Loucy (cell line): Measurements from ENCODE around the gene LTBR.

Source experiments
- EZH2phosphoT487 ChIP-seq: fragments of 200-600 bp; IDR thresholded peaks from 2 replicates; pipeline ENCODE4 v1.6.1; 2018; ENCODE audit warnings: antibody characterized with exemption, mild to moderate bottlenecking, moderate library complexity, borderline replicate concordance
- TF ChIP-seq, protein P1 (sequence below): fragments of 200-600 bp; sonication (generic); conservative IDR thresholded peaks from 2 replicates; pipeline ENCODE4 v1.5.1; 2014; ENCODE audit warnings: mild to moderate bottlenecking, antibody characterized with exemption, low read length

- TF ChIP-seq, protein P1, sequence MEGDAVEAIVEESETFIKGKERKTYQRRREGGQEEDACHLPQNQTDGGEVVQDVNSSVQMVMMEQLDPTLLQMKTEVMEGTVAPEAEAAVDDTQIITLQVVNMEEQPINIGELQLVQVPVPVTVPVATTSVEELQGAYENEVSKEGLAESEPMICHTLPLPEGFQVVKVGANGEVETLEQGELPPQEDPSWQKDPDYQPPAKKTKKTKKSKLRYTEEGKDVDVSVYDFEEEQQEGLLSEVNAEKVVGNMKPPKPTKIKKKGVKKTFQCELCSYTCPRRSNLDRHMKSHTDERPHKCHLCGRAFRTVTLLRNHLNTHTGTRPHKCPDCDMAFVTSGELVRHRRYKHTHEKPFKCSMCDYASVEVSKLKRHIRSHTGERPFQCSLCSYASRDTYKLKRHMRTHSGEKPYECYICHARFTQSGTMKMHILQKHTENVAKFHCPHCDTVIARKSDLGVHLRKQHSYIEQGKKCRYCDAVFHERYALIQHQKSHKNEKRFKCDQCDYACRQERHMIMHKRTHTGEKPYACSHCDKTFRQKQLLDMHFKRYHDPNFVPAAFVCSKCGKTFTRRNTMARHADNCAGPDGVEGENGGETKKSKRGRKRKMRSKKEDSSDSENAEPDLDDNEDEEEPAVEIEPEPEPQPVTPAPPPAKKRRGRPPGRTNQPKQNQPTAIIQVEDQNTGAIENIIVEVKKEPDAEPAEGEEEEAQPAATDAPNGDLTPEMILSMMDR, result no peak
- TF ChIP-seq EZH2phosphoT487, result no peak
These were observed 7.1 kb downstream of the LTBR start for GRCh38 chr12:6391013-6391412.
